Ishikawa (cell line): ENCODE data around the gene ZNF618.

Experiments
- CEBPB ChIP-seq: IDR thresholded peaks from 2 replicates; pipeline ENCODE4 v1.6.1; 2012
- CREB1 ChIP-seq: IDR thresholded peaks from 2 replicates; pipeline ENCODE4 v1.6.1; 2012; ENCODE audit warnings: low read depth
- EGR1 ChIP-seq: IDR thresholded peaks from 2 replicates; pipeline ENCODE4 v1.6.1; 2012
- EP300 ChIP-seq: IDR thresholded peaks from 2 replicates; pipeline ENCODE4 v1.6.1; 2012; ENCODE audit warnings: borderline replicate concordance
- FOXM1 ChIP-seq: IDR thresholded peaks from 2 replicates; pipeline ENCODE4 v1.6.1; 2012; ENCODE audit warnings: low read depth, borderline replicate concordance
- NFIC ChIP-seq: IDR thresholded peaks from 2 replicates; pipeline ENCODE4 v1.6.1; 2012
- RAD21 ChIP-seq: IDR thresholded peaks from 2 replicates; pipeline ENCODE4 v1.6.1; 2012; ENCODE audit warnings: low read depth
- TAF1 ChIP-seq: IDR thresholded peaks from 2 replicates; pipeline ENCODE4 v1.6.1; 2012; ENCODE audit warnings: low read depth, mild to moderate bottlenecking
- TCF12 ChIP-seq: IDR thresholded peaks from 2 replicates; pipeline ENCODE4 v1.6.1; 2012; ENCODE audit warnings: low read depth
- TEAD4 ChIP-seq: IDR thresholded peaks from 2 replicates; pipeline ENCODE4 v1.6.1; 2012
- YY1 ChIP-seq: IDR thresholded peaks from 2 replicates; pipeline ENCODE4 v1.6.1; 2012; ENCODE audit warnings: low read depth
- ZBTB7A ChIP-seq: IDR thresholded peaks from 2 replicates; pipeline ENCODE4 v1.6.1; 2012; ENCODE audit warnings: low read depth
- TF ChIP-seq, protein P1 (sequence below): IDR thresholded peaks from 2 replicates; pipeline ENCODE4 v1.6.1; 2012
- TF ChIP-seq, protein P2 (sequence below): IDR thresholded peaks from 2 replicates; pipeline ENCODE4 v1.6.1; 2012; ENCODE audit warnings: low read depth, mild to moderate bottlenecking
- TF ChIP-seq, protein P3 (sequence below): IDR thresholded peaks from 2 replicates; pipeline ENCODE4 v1.6.1; 2012

Gene ZNF618

DNA sequence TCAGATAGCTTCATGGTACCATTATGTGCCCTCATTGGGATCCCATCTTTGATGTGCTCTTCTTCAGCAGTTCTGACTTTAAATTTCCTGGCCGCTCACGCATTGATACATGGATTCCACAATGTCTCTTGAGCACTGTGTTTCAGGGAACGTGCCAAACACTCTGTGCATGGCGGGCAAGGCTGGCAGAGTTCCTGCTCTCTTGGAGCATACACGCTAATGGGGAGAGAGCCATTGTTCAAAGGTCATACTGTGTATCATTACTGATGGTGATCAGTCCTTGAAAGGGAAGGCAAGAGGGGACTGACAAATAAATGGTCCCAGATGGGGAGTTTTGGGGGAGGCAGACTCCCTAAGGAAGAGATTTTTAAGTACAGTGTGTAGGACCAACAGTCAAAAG, 149.7 kb downstream of the ZNF618 start:
- TF ChIP-seq TEAD4 (no peak), ZBTB7A (no peak), CREB1 (no peak), TCF12 (no peak), RAD21 (no peak), YY1 (no peak), CEBPB (no peak), EGR1 (no peak), TAF1 (no peak), EP300 (no peak), NFIC (no peak), FOXM1 (no peak)
- TF ChIP-seq, protein P1, sequence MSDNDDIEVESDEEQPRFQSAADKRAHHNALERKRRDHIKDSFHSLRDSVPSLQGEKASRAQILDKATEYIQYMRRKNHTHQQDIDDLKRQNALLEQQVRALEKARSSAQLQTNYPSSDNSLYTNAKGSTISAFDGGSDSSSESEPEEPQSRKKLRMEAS = no peak
- TF ChIP-seq, protein P2, sequence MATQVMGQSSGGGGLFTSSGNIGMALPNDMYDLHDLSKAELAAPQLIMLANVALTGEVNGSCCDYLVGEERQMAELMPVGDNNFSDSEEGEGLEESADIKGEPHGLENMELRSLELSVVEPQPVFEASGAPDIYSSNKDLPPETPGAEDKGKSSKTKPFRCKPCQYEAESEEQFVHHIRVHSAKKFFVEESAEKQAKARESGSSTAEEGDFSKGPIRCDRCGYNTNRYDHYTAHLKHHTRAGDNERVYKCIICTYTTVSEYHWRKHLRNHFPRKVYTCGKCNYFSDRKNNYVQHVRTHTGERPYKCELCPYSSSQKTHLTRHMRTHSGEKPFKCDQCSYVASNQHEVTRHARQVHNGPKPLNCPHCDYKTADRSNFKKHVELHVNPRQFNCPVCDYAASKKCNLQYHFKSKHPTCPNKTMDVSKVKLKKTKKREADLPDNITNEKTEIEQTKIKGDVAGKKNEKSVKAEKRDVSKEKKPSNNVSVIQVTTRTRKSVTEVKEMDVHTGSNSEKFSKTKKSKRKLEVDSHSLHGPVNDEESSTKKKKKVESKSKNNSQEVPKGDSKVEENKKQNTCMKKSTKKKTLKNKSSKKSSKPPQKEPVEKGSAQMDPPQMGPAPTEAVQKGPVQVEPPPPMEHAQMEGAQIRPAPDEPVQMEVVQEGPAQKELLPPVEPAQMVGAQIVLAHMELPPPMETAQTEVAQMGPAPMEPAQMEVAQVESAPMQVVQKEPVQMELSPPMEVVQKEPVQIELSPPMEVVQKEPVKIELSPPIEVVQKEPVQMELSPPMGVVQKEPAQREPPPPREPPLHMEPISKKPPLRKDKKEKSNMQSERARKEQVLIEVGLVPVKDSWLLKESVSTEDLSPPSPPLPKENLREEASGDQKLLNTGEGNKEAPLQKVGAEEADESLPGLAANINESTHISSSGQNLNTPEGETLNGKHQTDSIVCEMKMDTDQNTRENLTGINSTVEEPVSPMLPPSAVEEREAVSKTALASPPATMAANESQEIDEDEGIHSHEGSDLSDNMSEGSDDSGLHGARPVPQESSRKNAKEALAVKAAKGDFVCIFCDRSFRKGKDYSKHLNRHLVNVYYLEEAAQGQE = no peak
- TF ChIP-seq, protein P3, sequence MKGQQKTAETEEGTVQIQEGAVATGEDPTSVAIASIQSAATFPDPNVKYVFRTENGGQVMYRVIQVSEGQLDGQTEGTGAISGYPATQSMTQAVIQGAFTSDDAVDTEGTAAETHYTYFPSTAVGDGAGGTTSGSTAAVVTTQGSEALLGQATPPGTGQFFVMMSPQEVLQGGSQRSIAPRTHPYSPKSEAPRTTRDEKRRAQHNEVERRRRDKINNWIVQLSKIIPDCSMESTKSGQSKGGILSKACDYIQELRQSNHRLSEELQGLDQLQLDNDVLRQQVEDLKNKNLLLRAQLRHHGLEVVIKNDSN = no peak

DNA sequence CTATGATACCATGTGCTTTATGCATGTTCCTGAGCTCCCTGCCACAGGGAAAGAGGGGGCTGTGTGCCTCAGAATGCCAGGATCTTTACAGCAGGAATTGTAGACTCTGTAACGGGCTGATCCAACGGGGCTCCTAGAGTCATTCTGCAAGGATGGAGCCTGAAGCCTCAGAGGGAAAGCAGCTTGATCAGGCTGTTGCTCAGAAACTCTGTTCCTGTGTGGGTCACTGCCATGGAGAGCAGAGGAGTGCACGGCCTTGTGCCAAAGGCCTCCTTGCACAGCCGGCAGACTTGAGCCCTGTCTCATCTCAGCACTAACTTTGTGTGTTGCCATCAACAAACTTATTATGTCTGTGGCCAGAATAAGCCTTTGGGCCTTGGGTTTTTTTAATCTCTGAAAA, 150.2 kb downstream of the ZNF618 start:
- no peak for TF ChIP-seq TEAD4
- TF ChIP-seq, protein P1 = no peak
- no peak for TF ChIP-seq TCF12
- TF ChIP-seq, protein P2 = no peak
- no peak for TF ChIP-seq EGR1
- no peak for TF ChIP-seq EP300
- no peak for TF ChIP-seq YY1
- no peak for TF ChIP-seq ZBTB7A
- TF ChIP-seq, protein P3 = no peak
- no peak for TF ChIP-seq CREB1

DNA sequence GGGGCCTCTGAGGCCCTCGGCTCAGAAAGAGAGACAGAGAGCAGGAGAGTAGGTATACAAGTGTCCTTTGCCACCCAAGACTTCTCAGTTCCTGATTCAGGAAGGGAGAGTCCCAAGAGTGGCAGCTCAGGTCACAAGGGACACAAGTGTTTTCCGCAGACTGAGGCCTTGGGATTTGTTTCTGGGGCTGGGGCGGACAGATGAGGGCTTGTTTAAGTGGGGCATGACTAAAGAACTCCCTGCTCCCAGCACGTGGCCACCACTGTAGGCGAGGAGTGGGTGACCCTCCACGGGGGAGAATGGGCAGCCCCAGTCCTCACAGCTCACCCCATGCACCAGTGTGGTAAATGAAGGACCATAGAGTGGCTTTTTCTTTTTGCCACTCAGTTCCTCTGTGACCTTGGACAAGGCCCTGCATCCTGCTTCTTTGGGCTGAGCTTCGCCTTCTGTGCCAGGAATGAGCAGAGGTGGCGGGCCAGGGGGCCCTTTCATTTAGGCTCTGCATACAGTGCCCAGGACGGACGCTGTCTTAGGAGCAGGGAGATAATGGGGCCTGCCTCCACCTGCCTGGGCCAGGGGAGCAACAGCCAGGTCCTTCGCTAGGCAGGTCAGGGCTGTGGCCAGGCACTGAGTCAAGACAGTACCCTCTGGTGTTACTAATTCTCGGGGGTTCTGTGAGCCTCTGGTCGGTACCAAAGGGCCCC, 151.2 kb downstream of the ZNF618 start:
- TF ChIP-seq ZBTB7A (no peak), EGR1 (no peak), FOXM1 (no peak)
- TF ChIP-seq, protein P3 = no peak
- TF ChIP-seq, protein P1 = no peak

DNA sequence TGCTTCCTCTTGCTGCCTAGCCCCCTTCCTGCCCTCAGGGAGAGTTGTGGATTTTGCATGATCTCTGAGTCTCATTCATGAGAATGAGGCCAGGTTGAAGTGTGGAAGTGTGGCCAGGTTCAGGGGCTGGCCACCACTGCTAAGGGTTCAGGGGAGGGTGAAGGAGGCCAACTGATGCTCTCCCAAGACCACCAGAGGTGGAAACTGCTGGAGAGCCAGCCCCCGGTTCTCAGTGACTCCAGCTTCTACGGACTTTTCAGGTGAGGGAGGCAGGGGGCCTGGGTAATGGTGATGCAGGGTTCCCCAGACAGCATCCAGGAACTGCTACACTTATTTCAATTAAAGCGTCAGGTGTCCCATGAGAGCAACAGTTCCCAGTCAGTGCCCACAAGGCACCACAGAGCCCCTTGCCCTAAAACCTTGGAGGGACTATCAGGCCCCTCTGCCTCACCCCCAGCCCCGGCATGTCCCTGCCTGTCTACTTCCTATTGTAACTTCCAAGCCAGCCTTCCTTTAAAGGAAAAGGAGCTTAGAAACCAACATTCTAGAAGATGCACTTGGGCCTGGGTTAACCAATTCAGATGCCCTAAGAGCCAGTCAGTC, 151.9 kb downstream of the ZNF618 start:
- TF ChIP-seq, protein P3 = no peak
- TF ChIP-seq TAF1 (no peak), YY1 (no peak), CEBPB (no peak), EGR1 (no peak)
- TF ChIP-seq, protein P1 = no peak
- TF ChIP-seq, protein P2 = no peak
